Tibial nerve (tissue), 4 donors: ENCODE results near the gene LAMC3. TPM values are rescaled to one million over a fixed set of nuclear protein-coding genes. Genes with fewer than 3 reads are reported as not detected.

Experiments used
- DNase-seq, 2 donors: peaks; one replicate each; pipeline ENCODE4 v3.0.0-alpha.2; 2019; ENCODE audit warnings: low spot score in 2 of 2
- H3K27ac ChIP-seq, 4 donors: fragments of 200-600 bp; sonication (generic) in 3 of 4; one replicate each; pipeline ENCODE4 v1.5.1; 2017 to 2019; ENCODE audit warnings: mild to moderate bottlenecking in 1 of 4
- H3K27me3 ChIP-seq, 2 donors: fragments of 200-600 bp; sonication (generic) in 1 of 2; one replicate each; pipeline versions ENCODE4 v1.5.1 to v1.6.0; 2017 to 2019
- H3K36me3 ChIP-seq, 3 donors: fragments of 200-600 bp; sonication (generic); one replicate each; pipeline ENCODE4 v1.5.1; 2018 to 2019
- H3K4me1 ChIP-seq, 4 donors: fragments of 200-600 bp; sonication (generic) in 3 of 4; one replicate each; pipeline ENCODE4 v1.5.1; 2017 to 2019
- H3K4me3 ChIP-seq, 4 donors: fragments of 200-600 bp; sonication (generic) in 3 of 4; one replicate each; pipeline ENCODE4 v1.5.1; 2017 to 2019; ENCODE audit warnings: mild to moderate bottlenecking in 1 of 4, moderate library complexity in 1 of 4
- H3K9me3 ChIP-seq, 4 donors: fragments of 200-600 bp; sonication (generic) in 3 of 4; one replicate each; pipeline ENCODE4 v1.5.1; 2017 to 2019
- EP300 ChIP-seq, 2 donors: sonication (generic); formaldehyde crosslinking; IDR thresholded peaks; one replicate each; pipeline ENCODE4 v1.6.1; 2017; ENCODE audit warnings: antibody characterized with exemption in 2 of 2, mild to moderate bottlenecking in 1 of 2
- POLR2A ChIP-seq, 2 donors: fragments of 450-650 bp; IDR thresholded peaks; one replicate each; pipeline ENCODE4 v1.6.1; 2017; ENCODE audit warnings: antibody characterized with exemption in 2 of 2, mild to moderate bottlenecking in 2 of 2, moderate library complexity in 2 of 2
- WGBS, 2 donors: methylation state at CpG; one replicate each; pipeline ENCODE4 v1.1.5; 2018; 5-methylcytosine and 5-hydroxymethylcytosine counted together
- total RNA-seq, 4 donors: library from RNA; depleted of rRNA; stranded (reverse); fragments of >200 nt; gene quantifications; one replicate each; pipeline ENCODE4 v1.1.0, GENCODE V29; 2016
- TF ChIP-seq, protein P1 (sequence below), 5 experiments: fragments of 200-600 bp in 3 of 5; fragments of 450-650 bp in 2 of 5; sonication (generic) in 3 of 5; IDR thresholded peaks; one replicate each; pipeline ENCODE4 v1.5.1; 2016 to 2019; ENCODE audit warnings: antibody characterized with exemption in 5 of 5, mild to moderate bottlenecking in 3 of 5, moderate library complexity in 2 of 5

Gene LAMC3
- total RNA-seq, 4 donors from 2014 or later, result 0.21 to 1.6 TPM; not detected in 2

- H3K9me3 ChIP-seq, result no peaks in the 10 kb centered on the region
- H3K27me3 ChIP-seq, result peaks cover 0 to 34% of the 10 kb centered on the region in 2 donors
- peaks cover 0 to 49% (median 4%) of the 10 kb centered on the region in 4 donors for H3K4me1 ChIP-seq
- peak within 1 kb of the TSS; percentile 44 to 65 (median 56) for H3K4me3 ChIP-seq
- H3K27ac ChIP-seq, result peak within 1 kb of the TSS; percentile 14 to 93 (median 80)
- DNase-seq, result no peak
- TF ChIP-seq POLR2A (IDR thresholded peaks at IDR 0.05), result peak in 1 of 2 donors; percentile 50
- peak in 1 of 2 donors; percentile 33 for TF ChIP-seq EP300 (IDR thresholded peaks at IDR 0.05)
- TF ChIP-seq, protein P1, sequence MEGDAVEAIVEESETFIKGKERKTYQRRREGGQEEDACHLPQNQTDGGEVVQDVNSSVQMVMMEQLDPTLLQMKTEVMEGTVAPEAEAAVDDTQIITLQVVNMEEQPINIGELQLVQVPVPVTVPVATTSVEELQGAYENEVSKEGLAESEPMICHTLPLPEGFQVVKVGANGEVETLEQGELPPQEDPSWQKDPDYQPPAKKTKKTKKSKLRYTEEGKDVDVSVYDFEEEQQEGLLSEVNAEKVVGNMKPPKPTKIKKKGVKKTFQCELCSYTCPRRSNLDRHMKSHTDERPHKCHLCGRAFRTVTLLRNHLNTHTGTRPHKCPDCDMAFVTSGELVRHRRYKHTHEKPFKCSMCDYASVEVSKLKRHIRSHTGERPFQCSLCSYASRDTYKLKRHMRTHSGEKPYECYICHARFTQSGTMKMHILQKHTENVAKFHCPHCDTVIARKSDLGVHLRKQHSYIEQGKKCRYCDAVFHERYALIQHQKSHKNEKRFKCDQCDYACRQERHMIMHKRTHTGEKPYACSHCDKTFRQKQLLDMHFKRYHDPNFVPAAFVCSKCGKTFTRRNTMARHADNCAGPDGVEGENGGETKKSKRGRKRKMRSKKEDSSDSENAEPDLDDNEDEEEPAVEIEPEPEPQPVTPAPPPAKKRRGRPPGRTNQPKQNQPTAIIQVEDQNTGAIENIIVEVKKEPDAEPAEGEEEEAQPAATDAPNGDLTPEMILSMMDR (IDR thresholded peaks at IDR 0.05), result no peak
- 1 to 2% methylated on average over 13 to 51 of the region's 99 CpGs for WGBS, 2 donors
- no peaks in the 10 kb centered on the region for H3K36me3 ChIP-seq
Measured at GRCh38 chr9:131096269-131097125, 87.5 kb downstream of the LAMC3 start, which contains the start of gene AIF1L. Gene AIF1L, plus strand, starts transcription at chr9:131096531. Its CDS starts 99 bp downstream, at chr9:131096630.

GRCh38 chr9:131097126-131097947, 88.4 kb downstream of the LAMC3 start:
- H3K27ac ChIP-seq, result peak overlapping the region; percentile 56 to 93 (median 80)
- no peak for DNase-seq
- H3K4me1 ChIP-seq, result peaks cover 0 to 53% (median 4%) of the 10 kb centered on the region in 4 donors
- H3K36me3 ChIP-seq, result no peaks in the 10 kb centered on the region
- peaks cover 0 to 32% of the 10 kb centered on the region in 2 donors for H3K27me3 ChIP-seq
- peak overlapping the region; percentile 44 to 65 (median 56) for H3K4me3 ChIP-seq
- TF ChIP-seq, protein P1 (IDR thresholded peaks at IDR 0.05), result no peak
- TF ChIP-seq EP300 (IDR thresholded peaks at IDR 0.05) (no peak), POLR2A (IDR thresholded peaks at IDR 0.05) (no peak)
- WGBS, 2 donors, result 27 to 30% methylated on average over 19 of the region's 19 CpGs
- H3K9me3 ChIP-seq, result no peaks in the 10 kb centered on the region

DNA sequence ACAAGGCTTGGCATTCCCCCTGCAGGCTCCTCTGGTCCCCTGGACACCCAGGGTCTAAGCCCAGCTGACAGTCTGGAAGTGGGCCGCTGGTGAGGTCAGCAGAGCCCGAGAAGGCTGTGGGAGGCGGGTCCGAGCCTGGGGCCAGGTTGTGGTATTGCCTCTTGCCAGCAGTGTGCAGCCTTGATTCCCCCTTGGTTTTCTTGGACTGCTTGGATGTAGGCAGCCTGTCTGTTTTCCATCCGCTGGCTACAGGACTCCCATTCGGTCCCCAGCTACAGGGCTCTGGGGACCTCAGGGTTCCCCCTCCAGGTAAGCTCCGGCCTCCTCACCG, 88.9 kb downstream of the LAMC3 start:
- 54 to 70% methylated on average over 8 of the region's 8 CpGs for WGBS, 2 donors
- Histone ChIP-seq H3K27me3 (peaks cover 0 to 26% of the 10 kb centered on the region in 2 donors), H3K27ac (peak overlapping the region; percentile 56 to 93 (median 80)), H3K36me3 (no peaks in the 10 kb centered on the region), H3K9me3 (no peaks in the 10 kb centered on the region), H3K4me1 (peaks cover 0 to 57% (median 4%) of the 10 kb centered on the region in 4 donors), H3K4me3 (peak overlapping the region in 1 of 4 donors; percentile 65)
- DNase-seq, result no peak
- TF ChIP-seq, protein P1 (IDR thresholded peaks at IDR 0.05), result no peak
- TF ChIP-seq EP300 (IDR thresholded peaks at IDR 0.05) (no peak), POLR2A (IDR thresholded peaks at IDR 0.05) (no peak)

DNA sequence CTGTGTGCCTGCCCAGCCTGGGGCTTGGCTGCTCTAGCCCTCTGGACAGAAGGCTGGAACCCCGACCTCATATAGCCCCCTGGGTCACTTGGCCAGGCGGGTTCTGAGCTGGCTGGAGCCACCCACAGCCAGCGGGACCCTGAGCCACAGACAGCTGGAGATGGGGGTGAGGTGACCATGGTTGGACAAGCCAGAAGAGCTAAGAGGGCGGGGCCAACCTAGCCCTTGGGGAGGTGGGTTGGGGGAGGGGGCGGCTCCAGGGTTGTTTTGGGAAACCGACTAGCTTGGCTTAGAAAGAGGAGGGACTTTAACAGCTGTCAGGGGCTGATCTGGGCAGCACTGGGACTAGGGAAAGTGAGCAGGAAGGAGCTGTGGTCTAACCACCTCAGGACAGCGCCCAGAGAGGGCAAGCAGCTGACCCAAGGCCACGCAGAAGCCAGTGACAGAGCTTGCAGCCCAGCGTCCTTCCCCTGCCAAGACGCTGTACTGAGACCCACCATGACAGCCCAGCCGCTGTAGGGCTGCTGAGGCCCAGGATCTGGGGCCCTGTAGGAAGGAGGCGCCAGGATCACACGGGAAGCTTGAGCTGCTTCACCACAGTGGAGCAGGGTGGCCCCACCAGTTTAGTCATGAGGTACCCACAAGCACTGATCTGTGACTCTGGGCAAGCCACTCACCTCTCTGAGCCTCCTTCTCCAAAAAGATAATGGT, 89.6 kb downstream of the LAMC3 start:
- Histone ChIP-seq H3K27ac (peak overlapping the region; percentile 56 to 93 (median 80)), H3K9me3 (no peaks in the 10 kb centered on the region), H3K4me1 (peaks cover 0 to 57% (median 4%) of the 10 kb centered on the region in 4 donors), H3K4me3 (peak overlapping the region in 1 of 4 donors; percentile 65), H3K36me3 (no peaks in the 10 kb centered on the region), H3K27me3 (peaks cover 0 to 24% of the 10 kb centered on the region in 2 donors)
- no peak for DNase-seq
- no peak for TF ChIP-seq POLR2A (IDR thresholded peaks at IDR 0.05)
- no peak for TF ChIP-seq EP300 (IDR thresholded peaks at IDR 0.05)
- TF ChIP-seq, protein P1 (IDR thresholded peaks at IDR 0.05), result no peak
- 59 to 69% methylated on average over 13 of the region's 13 CpGs for WGBS, 2 donors
